H1 (cell line): Measurements from ENCODE around the gene C2CD3. TPM values are rescaled to one million over a fixed set of nuclear protein-coding genes. Genes with fewer than 3 reads are reported as not detected.

Experiments
- ATF3 ChIP-seq: IDR thresholded peaks from 2 replicates; pipeline ENCODE4 v1.6.1; 2011; ENCODE audit warnings: low read depth, mild to moderate bottlenecking, low read length; ENCODE audit not compliant: insufficient read depth
- CTCF ChIP-seq, 3 experiments: IDR thresholded peaks; 1 replicate in 2 of 3; 2 replicates in 1 of 3; pipeline versions ENCODE4 v1.5.1 to v1.6.1; 2011; ENCODE audit warnings: low read length in 3 of 3, mild to moderate bottlenecking in 3 of 3, inconsistent platforms in 2 of 3, low read depth in 1 of 3, moderate library complexity in 1 of 3; ENCODE audit not compliant: insufficient read depth in 1 of 3; ENCODE audit errors: control extremely low read depth in 1 of 3
- GTF2F1 ChIP-seq: IDR thresholded peaks from 2 replicates; pipeline ENCODE4 v1.6.1; 2012; ENCODE audit warnings: low read depth, low read length, improper control_type of control experiment, borderline replicate concordance
- KDM5A ChIP-seq: fragments of 200-600 bp; IDR thresholded peaks from 2 replicates; pipeline ENCODE4 v1.7.1; 2012; ENCODE audit warnings: mild to moderate bottlenecking, low read length, inconsistent platforms, mixed read lengths
- POLR2A ChIP-seq, 2 experiments: IDR thresholded peaks; 1 replicate in 1 of 2; 2 replicates in 1 of 2; pipeline ENCODE4 v1.6.1; 2011; ENCODE audit warnings: low read depth in 2 of 2, low read length in 2 of 2, mild to moderate bottlenecking in 2 of 2; ENCODE audit errors: control extremely low read depth in 1 of 2
- RBBP5 ChIP-seq: IDR thresholded peaks from 2 replicates; pipeline ENCODE4 v1.7.1; 2012; ENCODE audit warnings: low read depth, mild to moderate bottlenecking, inconsistent platforms, low read length, moderate library complexity, borderline replicate concordance
- polyA plus RNA-seq, 7 experiments: library from polyadenylated mRNA; depleted of rRNA in 3 of 7; stranded (reverse) in 5 of 7; unstranded in 2 of 7; fragments of >200 nt in 5 of 7; fragments of 200-250 nt in 2 of 7; gene quantifications; 1 replicate in 5 of 7; 2 replicates in 1 of 7; 4 replicates in 1 of 7; pipeline versions ENCODE4 v1.2.1 to v1.2.3, GENCODE V29; 2011 to 2013; ENCODE audit warnings: missing spikeins in 2 of 7, mixed read lengths in 2 of 7
- small RNA-seq: library from polyadenylated mRNA; stranded (forward); fragments of <200 nt; extraction: miRNeasy Mini kit (QIAGEN cat#:217004); gene quantifications from one replicate; pipeline ENCODE3, GENCODE V24; 2013; ENCODE audit not compliant: insufficient read depth
- total RNA-seq: library from RNA; stranded (reverse); fragmentation: NEBNext Ultra II Directional; extraction: Animal tissue kit (Norgen Biotek cat#: 25700); gene quantifications from 2 replicates; pipeline ENCODE4 v1.2.1, GENCODE V29; 2021

C2CD3 gene
- total and polyA plus RNA-seq, 2 of the 8 experiments (the other 6 are each of a cell fraction or from before 2014, with no cell fraction given): 11.0 to 29.1 TPM

- TF ChIP-seq GTF2F1 (no peak), ATF3 (no peak), POLR2A (IDR thresholded peaks at IDR 0.05; ENCODE audit: control extremely low read depth in 1 of 2, low read depth in 2 of 2, low read length in 2 of 2) (no peak), CTCF (IDR thresholded peaks at IDR 0.05; ENCODE audit: control extremely low read depth in 1 of 3, insufficient read depth in 1 of 3, low read depth in 1 of 3, low read length in 3 of 3) (no peak), KDM5A (no peak), RBBP5 (no peak)
Measured at GRCh38 chr11:73963861-73964260, 206.9 kb downstream of the C2CD3 start (continued).

Small RNA genes lying within 50 kb of the gene (small RNA-seq; reads per million reads assigned to genes)
- gene AP002392.1: not detected

Other genes with a start within 250 kb of the C2CD3 start
- 0.54 TPM in 1 of 2 replicates, not detected in the other for gene DNAJB13, start 220.0 kb downstream of the C2CD3 start, total RNA-seq
- gene DNAJB13, start 220.0 kb downstream of the C2CD3 start, polyA plus RNA-seq (2011; rRNA removed): 0.05 and 0.27 TPM in 2 replicates
- 39.8 and 46.2 TPM in 2 replicates for gene UCP2, start 188.2 kb downstream of the C2CD3 start, total RNA-seq
- gene UCP2, start 188.2 kb downstream of the C2CD3 start, polyA plus RNA-seq (2011; rRNA removed): 55.2 and 79.1 TPM in 2 replicates
- 0.92 and 1.3 TPM in 2 replicates for gene UCP3, start 161.9 kb downstream of the C2CD3 start, total RNA-seq
- 0.67 and 0.85 TPM in 2 replicates for gene UCP3, start 161.9 kb downstream of the C2CD3 start, polyA plus RNA-seq (2011; rRNA removed)
- gene PPME1, start 287 bp upstream of the C2CD3 start, total RNA-seq: 58.9 and 64.5 TPM in 2 replicates
- gene PPME1, start 287 bp upstream of the C2CD3 start, polyA plus RNA-seq (2011; rRNA removed): 55.1 and 66.8 TPM in 2 replicates
- gene P4HA3, start 140.6 kb upstream of the C2CD3 start, total RNA-seq: not detected in 2 replicates
- gene P4HA3, start 140.6 kb upstream of the C2CD3 start, polyA plus RNA-seq (2011; rRNA removed): 0.05 and 0.06 TPM in 2 replicates
- 40.0 and 42.7 TPM in 2 replicates for gene PGM2L1, start 227.4 kb upstream of the C2CD3 start, total RNA-seq
- gene PGM2L1, start 227.4 kb upstream of the C2CD3 start, polyA plus RNA-seq (2011; rRNA removed): 5.0 and 5.5 TPM in 2 replicates